H1 (cell line): ENCODE results near the gene SLC45A1. TPM values are rescaled to one million over a fixed set of nuclear protein-coding genes. Genes with fewer than 3 reads are reported as not detected.

ENCODE experiments used
- CTCF ChIA-PET: fragments of 300-600 bp; sonication (Branson Sonifier 250); formaldehyde crosslinking; loops from one replicate; lab custom pipeline; 2021; ENCODE audit not compliant: partially characterized antibody; lab: Charles Lee
- POLR2A ChIA-PET: fragments of 300-600 bp; sonication (Branson Sonifier 250); formaldehyde crosslinking; loops from one replicate; lab custom pipeline; 2021; ENCODE audit warnings: inconsistent platforms; ENCODE audit not compliant: partially characterized antibody; lab: Charles Lee
- DNase-seq, 2 experiments: peaks; one replicate each; pipeline versions ENCODE4 v3.0.0 to v3.0.0-alpha.2; 2010 to 2022; ENCODE audit warnings: low spot score in 2 of 2, low read depth in 1 of 2, mixed read lengths in 1 of 2
- FAIRE-seq: peaks from 2 replicates; lab custom pipeline; 2011; peaks lifted over from hg19 to GRCh38; lab: Jason Lieb, UNC
- H2AFZ ChIP-seq: 2 replicates; pipeline ENCODE4 v1.8.1; 2012; ENCODE audit warnings: low read length, inconsistent platforms
- H2AK5ac ChIP-seq: 2 replicates; pipeline ENCODE4 v1.6.1; 2013; ENCODE audit warnings: low read depth, low read length
- H2BK120ac ChIP-seq: replicated peaks from 2 replicates; pipeline ENCODE3; 2013; ENCODE audit warnings: low read depth, low read length, inconsistent platforms
- H2BK12ac ChIP-seq: 2 replicates; pipeline ENCODE4 v1.6.1; 2013; ENCODE audit warnings: low read depth, low read length
- H2BK15ac ChIP-seq: 2 replicates; pipeline ENCODE4 v1.6.1; 2013; ENCODE audit warnings: low read length
- H2BK20ac ChIP-seq: 2 replicates; pipeline ENCODE4 v1.6.1; 2013; ENCODE audit warnings: low read length
- H2BK5ac ChIP-seq: 2 replicates; pipeline ENCODE4 v1.6.1; 2013; ENCODE audit warnings: low read depth, low read length
- H3K14ac ChIP-seq: 2 replicates; pipeline ENCODE4 v1.6.1; 2013; ENCODE audit warnings: inconsistent platforms; ENCODE audit not compliant: insufficient read length
- H3K18ac ChIP-seq: 2 replicates; pipeline ENCODE4 v1.6.1; 2013; ENCODE audit warnings: low read length; ENCODE audit errors: extremely low read depth
- H3K23ac ChIP-seq: 2 replicates; pipeline ENCODE4 v1.6.1; 2013; ENCODE audit warnings: inconsistent platforms; ENCODE audit not compliant: insufficient read length
- H3K23me2 ChIP-seq: 2 replicates; pipeline ENCODE4 v1.6.1; 2013; ENCODE audit warnings: low read depth, low read length
- H3K27ac ChIP-seq: 2 replicates; pipeline ENCODE4 v1.6.1; 2011; ENCODE audit warnings: low read depth, low read length, inconsistent platforms
- H3K27me3 ChIP-seq, 4 experiments: replicated peaks in 1 of 4; 1 replicate in 1 of 4; 2 replicates in 3 of 4; pipeline versions ENCODE4 v1.6.1 to v1.8.1; 2011 to 2013; ENCODE audit warnings: low read length in 3 of 4, mild to moderate bottlenecking in 3 of 4, inconsistent platforms in 2 of 4, mixed read lengths in 2 of 4, moderate library complexity in 1 of 4; ENCODE audit not compliant: control insufficient read depth in 3 of 4, insufficient read depth in 3 of 4; ENCODE audit errors: extremely low read depth in 1 of 4
- H3K36me3 ChIP-seq, 4 experiments: 2 replicates each; pipeline versions ENCODE4 v1.6.1 to v1.8.1; 2011 to 2013; ENCODE audit warnings: mild to moderate bottlenecking in 4 of 4, low read length in 3 of 4, moderate library complexity in 2 of 4, control low read depth in 1 of 4, inconsistent platforms in 1 of 4; ENCODE audit not compliant: insufficient read depth in 4 of 4, control insufficient read depth in 2 of 4
- H3K4ac ChIP-seq: replicated peaks from 2 replicates; pipeline ENCODE3; 2013; ENCODE audit warnings: low read length, low read depth, mixed read lengths, inconsistent platforms; ENCODE audit not compliant: insufficient read length
- H3K4me1 ChIP-seq, 4 experiments: replicated peaks in 1 of 4; 1 replicate in 1 of 4; 2 replicates in 3 of 4; pipeline versions ENCODE4 v1.6.1 to v1.8.1; 2011 to 2013; ENCODE audit warnings: low read length in 3 of 4, inconsistent platforms in 2 of 4, mixed read lengths in 1 of 4; ENCODE audit not compliant: insufficient read depth in 4 of 4, control insufficient read depth in 3 of 4
- H3K4me2 ChIP-seq, 2 experiments: 2 replicates each; pipeline versions ENCODE4 v1.6.1 to v1.8.1; 2011 to 2013; ENCODE audit warnings: low read depth in 2 of 2, low read length in 2 of 2, control low read depth in 1 of 2, inconsistent platforms in 1 of 2, mild to moderate bottlenecking in 1 of 2; ENCODE audit not compliant: insufficient read depth in 1 of 2
- H3K4me3 ChIP-seq, 4 experiments: fragments of 200-600, 300-600 bp in 1 of 4; sonication (generic), shearing (Covaris generic), sonication (Bioruptor Twin) in 1 of 4; 2 replicates each; pipeline versions ENCODE4 v1.5.1 to v1.8.1; 2011 to 2016; ENCODE audit warnings: low read length in 4 of 4, low read depth in 3 of 4, control low read depth in 2 of 4, inconsistent platforms in 2 of 4, mild to moderate bottlenecking in 2 of 4, mixed read lengths in 1 of 4, moderate library complexity in 1 of 4; ENCODE audit not compliant: insufficient read depth in 2 of 4; ENCODE audit errors: extremely low read depth in 1 of 4
- H3K56ac ChIP-seq: replicated peaks from 2 replicates; pipeline ENCODE3; 2013; ENCODE audit warnings: low read depth, mild to moderate bottlenecking, mixed read lengths, low read length, inconsistent platforms; ENCODE audit not compliant: insufficient read length
- H3K79me1 ChIP-seq: 2 replicates; pipeline ENCODE4 v1.6.1; 2013; ENCODE audit warnings: low read depth, low read length, control low read depth
- H3K79me2 ChIP-seq, 2 experiments: 2 replicates each; pipeline versions ENCODE4 v1.6.1 to v1.8.1; 2012 to 2013; ENCODE audit warnings: low read length in 2 of 2, mild to moderate bottlenecking in 2 of 2, inconsistent platforms in 1 of 2; ENCODE audit not compliant: insufficient read depth in 2 of 2, control insufficient read depth in 1 of 2
- H3K9ac ChIP-seq, 4 experiments: replicated peaks in 1 of 4; 1 replicate in 1 of 4; 2 replicates in 3 of 4; pipeline versions ENCODE4 v1.6.1 to v1.8.1; 2011 to 2013; ENCODE audit warnings: low read depth in 3 of 4, low read length in 3 of 4, control low read depth in 2 of 4, mild to moderate bottlenecking in 2 of 4, moderate library complexity in 2 of 4, inconsistent platforms in 1 of 4; ENCODE audit errors: extremely low read depth in 1 of 4
- H3K9me3 ChIP-seq, 2 experiments: 2 replicates each; pipeline versions ENCODE4 v1.6.1 to v1.8.1; 2012 to 2013; ENCODE audit warnings: mild to moderate bottlenecking in 2 of 2, moderate library complexity in 2 of 2, control low read depth in 1 of 2, inconsistent platforms in 1 of 2, low read depth in 1 of 2, low read length in 1 of 2, mixed read lengths in 1 of 2; ENCODE audit not compliant: insufficient read depth in 2 of 2
- H4K20me1 ChIP-seq, 2 experiments: replicated peaks in 1 of 2; 2 replicates each; pipeline versions ENCODE3 to v1.8.1; 2011 to 2013; ENCODE audit warnings: inconsistent platforms in 2 of 2, low read length in 2 of 2, mild to moderate bottlenecking in 1 of 2; ENCODE audit not compliant: insufficient read depth in 2 of 2, control insufficient read depth in 1 of 2
- H4K5ac ChIP-seq: 2 replicates; pipeline ENCODE4 v1.6.1; 2013; ENCODE audit warnings: low read length, low read depth, mixed read lengths, inconsistent platforms; ENCODE audit not compliant: insufficient read length
- H4K8ac ChIP-seq: 2 replicates; pipeline ENCODE4 v1.8.0; 2013; ENCODE audit warnings: mild to moderate bottlenecking, moderate library complexity, low read length, inconsistent platforms; ENCODE audit not compliant: insufficient read depth; ENCODE audit errors: extremely low read depth
- H4K91ac ChIP-seq: replicated peaks from 2 replicates; pipeline ENCODE3; 2013; ENCODE audit warnings: low read length, mixed read lengths, inconsistent platforms; ENCODE audit not compliant: insufficient read length
- ATF3 ChIP-seq: IDR thresholded peaks from 2 replicates; pipeline ENCODE4 v1.6.1; 2011; ENCODE audit warnings: low read depth, mild to moderate bottlenecking, low read length; ENCODE audit not compliant: insufficient read depth
- CREB1 ChIP-seq: IDR thresholded peaks from 2 replicates; pipeline ENCODE4 v1.6.1; 2012; ENCODE audit warnings: inconsistent platforms
- EGR1 ChIP-seq: IDR thresholded peaks from 2 replicates; pipeline ENCODE4 v1.6.1; 2011; ENCODE audit warnings: low read depth, low read length, borderline replicate concordance
- EP300 ChIP-seq, 2 experiments: IDR thresholded peaks; 1 replicate in 1 of 2; 2 replicates in 1 of 2; pipeline ENCODE4 v1.6.1; 2011 to 2012; ENCODE audit warnings: low read depth in 2 of 2, low read length in 2 of 2, mild to moderate bottlenecking in 2 of 2, borderline replicate concordance in 1 of 2, inconsistent platforms in 1 of 2, moderate library complexity in 1 of 2
- KDM1A ChIP-seq: fragments of 200-600, 300-600 bp; sonication (generic); IDR thresholded peaks from 2 replicates; pipeline ENCODE4 v1.7.1; 2016; ENCODE audit warnings: mild to moderate bottlenecking, low read length, borderline replicate concordance
- PHF8 ChIP-seq: fragments of 200-600 bp; sonication (generic); conservative IDR thresholded peaks from 2 replicates; pipeline ENCODE4 v1.7.1; 2012; ENCODE audit warnings: low read depth, mild to moderate bottlenecking, inconsistent platforms, low read length, moderate library complexity
- POLR2A ChIP-seq, 2 experiments: IDR thresholded peaks; 1 replicate in 1 of 2; 2 replicates in 1 of 2; pipeline ENCODE4 v1.6.1; 2011; ENCODE audit warnings: low read depth in 2 of 2, low read length in 2 of 2, mild to moderate bottlenecking in 2 of 2; ENCODE audit errors: control extremely low read depth in 1 of 2
- POLR2AphosphoS5 ChIP-seq: IDR thresholded peaks from 2 replicates; pipeline ENCODE4 v1.6.1; 2011; ENCODE audit warnings: low read depth, low read length
- TBP ChIP-seq: IDR thresholded peaks from 2 replicates; pipeline ENCODE4 v1.6.1; 2011; ENCODE audit warnings: low read depth, low read length, improper control_type of control experiment
- TCF12 ChIP-seq: IDR thresholded peaks from 2 replicates; pipeline ENCODE4 v1.6.1; 2011; ENCODE audit warnings: low read depth, mild to moderate bottlenecking, low read length
- WGBS, 2 experiments: shearing (Covaris generic) in 1 of 2; methylation state at CpG; one replicate each; pipeline versions ENCODE4 v1.1.6 to v1.1.7; 2013 to 2015; ENCODE audit warnings: low lambda C conversion rate in 2 of 2, mixed read lengths in 2 of 2, inconsistent platforms in 1 of 2, low coverage in 1 of 2, missing lambda C conversion rate in 1 of 2; ENCODE audit not compliant: insufficient replicate concordance in 2 of 2, insufficient coverage in 1 of 2, insufficient read length in 1 of 2; ENCODE audit errors: extremely low coverage in 1 of 2, missing lambda C conversion rate in 1 of 2; 5-methylcytosine and 5-hydroxymethylcytosine counted together
- polyA plus RNA-seq, 7 experiments: library from polyadenylated mRNA; depleted of rRNA in 3 of 7; stranded (reverse) in 5 of 7; unstranded in 2 of 7; fragments of >200 nt in 5 of 7; fragments of 200-250 nt in 2 of 7; gene quantifications; 1 replicate in 5 of 7; 2 replicates in 1 of 7; 4 replicates in 1 of 7; pipeline versions ENCODE4 v1.2.1 to v1.2.3, GENCODE V29; 2011 to 2013; ENCODE audit warnings: missing spikeins in 2 of 7, mixed read lengths in 2 of 7
- total RNA-seq: library from RNA; stranded (reverse); fragmentation: NEBNext Ultra II Directional; extraction: Animal tissue kit (Norgen Biotek cat#: 25700); gene quantifications from 2 replicates; pipeline ENCODE4 v1.2.1, GENCODE V29; 2021
- TF ChIP-seq, protein P1 (sequence below): IDR thresholded peaks from 2 replicates; pipeline ENCODE4 v1.6.1; 2012; ENCODE audit warnings: inconsistent platforms

SLC45A1 gene
- total and polyA plus RNA-seq, 2 of the 8 experiments (the other 6 are each of a cell fraction or from before 2014, with no cell fraction given), result 1.0 to 1.7 TPM

DNA sequence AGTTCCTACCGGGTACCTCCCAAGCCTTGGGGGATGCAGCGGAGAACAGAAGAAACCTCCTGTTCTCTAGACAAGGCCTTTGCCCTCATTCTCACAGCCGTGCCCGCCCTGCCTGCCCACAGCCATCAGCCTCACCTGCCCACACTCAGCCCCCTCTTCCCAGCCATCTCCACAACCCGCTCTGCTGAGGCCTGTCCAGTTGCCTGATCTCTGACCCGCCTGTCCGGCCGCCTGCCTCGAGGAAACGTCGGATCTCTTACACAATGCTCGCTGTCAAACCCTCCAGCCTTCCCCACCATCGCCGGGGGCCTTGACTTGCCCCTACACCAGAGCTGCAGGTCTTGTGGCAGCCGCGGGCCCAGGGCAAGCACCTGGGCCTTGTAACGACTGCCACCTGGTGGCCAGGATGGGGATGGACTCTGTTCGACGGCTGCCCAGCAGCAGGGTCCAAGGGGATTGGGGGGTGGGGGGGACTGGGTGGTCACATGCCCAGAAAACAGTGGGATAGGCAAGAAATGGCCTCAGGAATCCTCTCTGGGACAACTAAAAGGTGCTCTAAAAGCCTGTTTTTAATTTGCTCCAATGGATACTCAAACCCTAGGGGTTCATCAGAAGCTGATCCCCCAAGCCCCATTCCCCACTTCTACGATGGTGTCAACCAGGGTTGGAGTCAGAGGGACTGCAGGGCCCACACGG lies 31.0 kb downstream of the SLC45A1 start:
- H2BK15ac ChIP-seq, result no peak overlapping the region
- POLR2A ChIA-PET, result interaction anchor here (0.6 to 2.2 kb wide), 3 partner anchors 10 to 34 kb away, joined by 3 to 7 read pairs (median 7); no protein-coding TSS in a partner anchor
- H3K79me1 ChIP-seq, result no peaks in the 10 kb centered on the region
- H3K56ac ChIP-seq, result no peak overlapping the region
- H4K91ac ChIP-seq, result no peak overlapping the region
- 39% methylated on average over 19 of the region's 21 CpGs; no CpG with 5 or more reads in 1 of the 2 experiments for WGBS, 2 experiments
- no peak overlapping the region for H2AFZ ChIP-seq
- no peak overlapping the region for H3K18ac ChIP-seq
- DNase-seq, result peak; percentile 72 to 92
- peaks cover 9% of the 10 kb centered on the region; the same call in 1 of the 2 replicates for H3K23me2 ChIP-seq
- H4K5ac ChIP-seq, result no peak overlapping the region
- H3K23ac ChIP-seq, result no peak overlapping the region
- CTCF ChIA-PET, result interaction anchor here (0.6 to 7.6 kb wide), 22 partner anchors 11 to 1058 kb away, joined by 3 to 73 read pairs (median 4); partner anchors contain the start of gene SLC45A1
- no peak overlapping the region for H2BK5ac ChIP-seq
- H4K20me1 ChIP-seq, result peaks cover 2 to 6% of the 10 kb centered on the region in 2 experiments
- H4K8ac ChIP-seq, result 0 out of 2 replicates have a peak overlapping the region, but pooled peaks have one; percentile 40
- no peak overlapping the region for H3K14ac ChIP-seq
- H3K9ac ChIP-seq, result no peak overlapping the region
- no peak for FAIRE-seq
- H3K4me2 ChIP-seq, result peak overlapping the region in 1 of 2 experiments; percentile 28; a peak in 1 of 4 replicates
- H3K4me3 ChIP-seq, result no peak overlapping the region
- no peaks in the 10 kb centered on the region for H3K79me2 ChIP-seq
- peaks cover 0 to 4% (median 0%) of the 10 kb centered on the region in 4 experiments; a peak in 3 of 8 replicates for H3K36me3 ChIP-seq
- H2BK20ac ChIP-seq, result no peak overlapping the region
- H2AK5ac ChIP-seq, result no peak overlapping the region
- no peak overlapping the region for H2BK12ac ChIP-seq
- H3K27me3 ChIP-seq, result no peaks in the 10 kb centered on the region
- H2BK120ac ChIP-seq, result no peak overlapping the region
- H3K27ac ChIP-seq, result no peak overlapping the region
- no peak overlapping the region for H3K4ac ChIP-seq
- peaks cover 0 to 11% (median 3%) of the 10 kb centered on the region in 4 experiments; a peak in 5 of 7 replicates for H3K4me1 ChIP-seq
- H3K9me3 ChIP-seq, result no peaks in the 10 kb centered on the region
- TF ChIP-seq EGR1 (no peak), POLR2AphosphoS5 (no peak; the same call in 1 of the 2 replicates), EP300 (IDR thresholded peaks at IDR 0.05; ENCODE audit: borderline replicate concordance in 1 of 2, low read depth in 2 of 2, low read length in 2 of 2) (peak in 1 of 2 experiments; percentile 85; a peak in 1 of 3 replicates), TCF12 (no peak), CREB1 (no peak), TBP (0 out of 2 replicates have a peak, but pooled peaks have one; percentile 40), POLR2A (IDR thresholded peaks at IDR 0.05; ENCODE audit: control extremely low read depth in 1 of 2, low read depth in 2 of 2, low read length in 2 of 2) (no peak; a peak in 1 of 3 replicates), PHF8 (no peak), KDM1A (no peak), ATF3 (peak; percentile 40; the same call in 1 of the 2 replicates)
- TF ChIP-seq, protein P1, sequence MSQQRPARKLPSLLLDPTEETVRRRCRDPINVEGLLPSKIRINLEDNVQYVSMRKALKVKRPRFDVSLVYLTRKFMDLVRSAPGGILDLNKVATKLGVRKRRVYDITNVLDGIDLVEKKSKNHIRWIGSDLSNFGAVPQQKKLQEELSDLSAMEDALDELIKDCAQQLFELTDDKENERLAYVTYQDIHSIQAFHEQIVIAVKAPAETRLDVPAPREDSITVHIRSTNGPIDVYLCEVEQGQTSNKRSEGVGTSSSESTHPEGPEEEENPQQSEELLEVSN, result no peak
